Fibroblast of mammary gland (primary cell): ENCODE data around the gene CPLX1.
"Not testable (repeated sequence)": the region's sequence is repeated elsewhere in the genome, so short reads cannot be mapped to it uniquely, and the experiment has no call there.

Experiments
- DNase-seq: peaks from one replicate; pipeline ENCODE4 v3.0.0-alpha.2; 2010; ENCODE audit warnings: low read depth
- H3K4me3 ChIP-seq: 2 replicates; pipeline ENCODE4 v1.5.1; 2011; ENCODE audit warnings: low read depth, mild to moderate bottlenecking, low read length, moderate library complexity; ENCODE audit not compliant: control insufficient read depth
- CTCF ChIP-seq: conservative IDR thresholded peaks from 2 replicates; pipeline ENCODE4 v1.5.1; 2011; ENCODE audit warnings: low read depth, low read length, inconsistent platforms; ENCODE audit not compliant: control insufficient read depth, insufficient read depth

The CPLX1 gene

GRCh38 chr4:740011-740410, 85.9 kb downstream of the CPLX1 start:
- DNase-seq: no peak
- no peak for TF ChIP-seq CTCF
- no peak overlapping the region for H3K4me3 ChIP-seq

GRCh38 chr4:739569-739968, 86.4 kb downstream of the CPLX1 start:
- no peak overlapping the region for H3K4me3 ChIP-seq
- DNase-seq: no peak
- no peak for TF ChIP-seq CTCF

GRCh38 chr4:738781-739280, 87.1 kb downstream of the CPLX1 start:
- no peak for TF ChIP-seq CTCF
- DNase-seq: no peak

GRCh38 chr4:736561-736960, 89.4 kb downstream of the CPLX1 start:
- not testable (repeated sequence) for H3K4me3 ChIP-seq, DNase-seq

More at GRCh38 chr4:738781-739280, 87.1 kb downstream of the CPLX1 start:
- no peak overlapping the region for H3K4me3 ChIP-seq

- no peak for DNase-seq
- no peak for TF ChIP-seq CTCF
- H3K4me3 ChIP-seq: no peak overlapping the region
Observed at GRCh38 chr4:735583-735982, 90.3 kb downstream of the CPLX1 start.
